AG09309 (cell line): ENCODE measurements around the gene IL11RA.
"Not testable (repeated sequence)": the region's sequence is repeated elsewhere in the genome, so short reads cannot be mapped to it uniquely, and the experiment has no call there.

Experiments
- DNase-seq: peaks from one replicate; pipeline ENCODE4 v3.0.0-alpha.2; 2010; ENCODE audit warnings: low read depth
- H3K4me3 ChIP-seq: 2 replicates; pipeline ENCODE4 v1.5.1; 2011; ENCODE audit warnings: mild to moderate bottlenecking, low read depth, low read length, moderate library complexity; ENCODE audit not compliant: control insufficient read depth
- CTCF ChIP-seq: IDR thresholded peaks from 2 replicates; pipeline ENCODE4 v1.5.1; 2011; ENCODE audit warnings: mild to moderate bottlenecking, low read depth, low read length, inconsistent platforms; ENCODE audit not compliant: insufficient read depth, control insufficient read depth; ENCODE audit errors: missing control alignments

IL11RA gene

GRCh38 chr9:34637356-34638137 lies 14.4 kb upstream of the IL11RA start, which contains the start of gene SIGMAR1:
SIGMAR1 (minus strand) TSS chr9:34637787; CDS start chr9:34637697, 90 bp downstream.
- TF ChIP-seq CTCF: no peak
- peak within 1 kb of the TSS; percentile 93 for H3K4me3 ChIP-seq
- peak; percentile 63 for DNase-seq

DNA sequence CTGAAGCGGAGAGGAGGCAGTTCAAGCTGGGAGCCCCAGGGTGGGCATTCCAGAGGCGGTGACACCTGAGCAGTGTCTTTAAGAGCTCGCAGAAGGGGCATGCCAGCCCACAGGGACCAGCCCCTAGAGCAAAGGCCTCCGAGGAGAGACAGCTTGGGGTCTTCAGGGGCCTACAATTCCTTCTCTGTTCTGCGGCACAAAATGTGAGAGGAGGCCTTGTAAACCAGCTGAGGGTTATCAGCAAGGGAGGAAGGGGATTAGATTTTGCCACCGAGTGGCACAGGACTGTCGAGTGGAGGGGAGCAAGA lies 13.9 kb upstream of the IL11RA start:
- H3K4me3 ChIP-seq: peak overlapping the region; percentile 93
- DNase-seq: no peak
- TF ChIP-seq CTCF: no peak

DNA sequence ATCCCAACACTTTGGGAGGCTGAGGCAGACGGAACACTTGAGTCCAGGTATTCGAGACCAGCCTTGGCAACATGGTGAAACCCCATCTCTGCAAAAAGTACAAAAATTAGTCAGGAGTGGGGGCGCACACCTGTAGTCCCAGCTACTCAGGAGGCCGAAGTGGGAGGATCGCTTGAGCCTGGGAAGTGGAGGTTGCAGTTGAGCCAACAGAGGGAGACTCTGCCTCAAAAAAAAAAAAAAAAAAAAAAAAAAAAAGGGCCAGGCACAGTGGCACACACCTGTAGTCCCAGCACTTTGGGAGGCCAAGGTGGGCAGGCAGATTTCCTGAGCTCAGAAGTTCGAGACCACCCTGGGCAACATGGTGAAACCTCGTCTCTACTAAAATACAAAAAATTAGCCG lies 12.7 kb upstream of the IL11RA start:
- not testable (repeated sequence) for DNase-seq, H3K4me3 ChIP-seq

- no peak for DNase-seq
These were observed 9.3 kb upstream of the IL11RA start for GRCh38 chr9:34642679-34643078.

DNA sequence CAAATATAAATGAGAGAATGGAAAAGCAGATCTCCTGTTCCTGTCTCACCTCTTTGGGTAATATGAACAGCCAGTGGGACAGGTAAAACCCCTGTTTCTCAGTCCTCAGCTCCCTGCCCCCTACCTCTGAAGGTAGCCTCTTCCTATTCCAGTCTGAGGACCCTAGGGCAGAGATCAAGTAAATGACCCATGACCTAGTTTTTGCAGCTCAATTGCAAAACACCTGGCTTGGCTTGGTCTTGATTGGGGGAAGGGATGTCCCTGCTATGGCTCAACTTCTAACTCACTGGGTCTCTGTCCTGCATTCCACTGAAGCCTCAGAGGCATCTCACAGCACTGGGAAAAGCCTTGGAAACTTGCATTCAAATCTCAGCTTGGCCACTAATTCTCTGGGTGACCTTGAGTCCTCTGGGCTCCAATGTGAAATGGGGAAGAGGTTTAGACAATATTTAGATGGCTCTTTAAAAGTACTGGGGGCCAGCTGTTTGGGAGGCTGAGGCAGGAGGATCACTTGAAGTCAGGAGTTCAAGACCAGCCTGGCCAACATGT lies 7.1 kb upstream of the IL11RA start:
- no peak overlapping the region for H3K4me3 ChIP-seq
- DNase-seq: no peak
- no peak for TF ChIP-seq CTCF

More at GRCh38 chr9:34642679-34643078, 9.3 kb upstream of the IL11RA start:
- no peak overlapping the region for H3K4me3 ChIP-seq
- TF ChIP-seq CTCF: no peak

- H3K4me3 ChIP-seq: peak within 1 kb of the TSS; percentile 76
- peak; percentile 58 for TF ChIP-seq CTCF
- peak; percentile 46 for DNase-seq
These were observed 5.5 kb upstream of the IL11RA start, which contains the start of gene GALT for GRCh38 chr9:34646211-34647083. GALT (plus strand) TSS chr9:34646675; CDS start chr9:34646705, 30 bp downstream.

- no peak for TF ChIP-seq CTCF
- H3K4me3 ChIP-seq: peak overlapping the region; percentile 76
- no peak for DNase-seq
These were observed 4.9 kb upstream of the IL11RA start for GRCh38 chr9:34647084-34647403.
